HepG2 (cell line): ENCODE data around the gene TMEM134.

Experiments
- CC2D1A ChIP-seq: sonication (generic); formaldehyde crosslinking; IDR thresholded peaks from 2 replicates; pipeline ENCODE4 v1.8.1; 2023; ENCODE audit warnings: mild to moderate bottlenecking, missing genetic modification reagents
- HNRNPUL1 ChIP-seq: fragments of 200-400 bp; formaldehyde crosslinking; IDR thresholded peaks from 2 replicates; pipeline ENCODE4 v1.6.1; 2017; ENCODE audit warnings: low read depth, mild to moderate bottlenecking, low read length, moderate library complexity
- ZFX ChIP-seq: sonication (generic); formaldehyde crosslinking; IDR thresholded peaks from 2 replicates; pipeline ENCODE4 v1.4.0; 2020; ENCODE audit warnings: mild to moderate bottlenecking, low read depth, missing genetic modification reagents, moderate library complexity

DNA sequence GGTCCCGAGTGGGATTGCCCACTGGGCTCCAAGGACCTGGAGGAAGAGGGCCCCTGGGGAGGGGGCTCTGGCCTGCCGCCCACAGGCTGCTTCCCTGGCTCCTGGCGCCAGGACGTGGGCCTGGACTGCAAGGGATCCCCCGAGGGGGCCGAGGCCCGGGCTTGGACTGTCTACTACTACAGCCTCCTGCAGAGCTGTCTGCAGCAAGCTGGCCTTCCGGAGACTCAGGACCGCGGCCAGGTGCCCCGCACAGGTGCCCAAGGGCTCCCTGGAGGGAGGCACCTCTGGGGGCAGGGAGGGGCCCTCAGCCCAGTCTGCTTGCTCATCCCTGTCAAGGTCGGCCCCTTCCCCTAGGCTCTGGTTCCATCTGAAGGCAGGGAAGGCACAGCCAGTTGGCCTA, 51.6 kb downstream of the TMEM134 start:
- TF ChIP-seq CC2D1A (no peak), ZFX (CRISPR knock-in tag) (no peak), HNRNPUL1 (no peak)
